OCI-LY1 (cell line): Measurements from ENCODE around the gene CIC.

Experiments used
- H2AFZ ChIP-seq: fragments of 200-600 bp; sonication (generic), shearing (Covaris generic); 2 replicates; pipeline ENCODE4 v1.6.0; 2014; ENCODE audit warnings: antibody characterized with exemption, mild to moderate bottlenecking, low read length
- H3F3A ChIP-seq: fragments of 200-600 bp; sonication (generic), shearing (Covaris generic); 2 replicates; pipeline ENCODE4 v1.6.0; 2014; ENCODE audit warnings: mild to moderate bottlenecking, antibody characterized with exemption, low read length, moderate library complexity; ENCODE audit not compliant: insufficient read depth
- H3K27ac ChIP-seq: fragments of 200-600 bp; sonication (generic); 2 replicates; pipeline ENCODE4 v1.5.1; 2014; ENCODE audit warnings: low read length, mixed run types, mild to moderate bottlenecking, low read depth; ENCODE audit not compliant: poor library complexity, severe bottlenecking
- H3K27me3 ChIP-seq: fragments of 200-600 bp; sonication (generic); 2 replicates; pipeline ENCODE4 v1.6.0; 2014; ENCODE audit warnings: antibody characterized with exemption, mild to moderate bottlenecking, low read length, moderate library complexity; ENCODE audit not compliant: insufficient read depth
- H3K36me3 ChIP-seq: fragments of 200-600 bp; sonication (generic); 2 replicates; pipeline ENCODE4 v1.6.1; 2014; ENCODE audit warnings: mild to moderate bottlenecking, antibody characterized with exemption, low read length, moderate library complexity, mixed read lengths; ENCODE audit not compliant: insufficient read depth
- H3K4me1 ChIP-seq: fragments of 200-600 bp; sonication (generic); 2 replicates; pipeline ENCODE4 v1.5.1; 2014; ENCODE audit warnings: mild to moderate bottlenecking, low read length, moderate library complexity; ENCODE audit not compliant: insufficient read depth, severe bottlenecking
- H3K4me2 ChIP-seq: fragments of 200-600 bp; sonication (generic), shearing (Covaris generic); 2 replicates; pipeline ENCODE4 v1.6.1; 2014; ENCODE audit warnings: low read length
- H3K4me3 ChIP-seq: fragments of 200-600 bp; sonication (generic); 2 replicates; pipeline ENCODE4 v1.5.1; 2014; ENCODE audit warnings: low read length, low read depth, mild to moderate bottlenecking, mixed read lengths; ENCODE audit not compliant: poor library complexity, severe bottlenecking
- H3K79me2 ChIP-seq: fragments of 200-600 bp; shearing (Covaris generic); 2 replicates; pipeline ENCODE4 v1.6.1; 2016; ENCODE audit warnings: mixed run types, low read length, mixed read lengths; ENCODE audit not compliant: insufficient read depth
- H3K9ac ChIP-seq: fragments of 200-600 bp; sonication (generic), shearing (Covaris generic); 2 replicates; pipeline ENCODE4 v1.6.1; 2014; ENCODE audit warnings: mild to moderate bottlenecking, low read length, mixed read lengths
- H3K9me2 ChIP-seq: fragments of 200-600 bp; sonication (generic), shearing (Covaris generic); 2 replicates; pipeline ENCODE4 v1.6.1; 2014; ENCODE audit warnings: low read depth, mild to moderate bottlenecking, low read length, mixed read lengths
- H3K9me3 ChIP-seq: fragments of 200-600 bp; shearing (Covaris generic); 2 replicates; pipeline ENCODE4 v1.6.1; 2014; ENCODE audit warnings: low read length, mixed read lengths
- H4K20me1 ChIP-seq: fragments of 200-600 bp; sonication (generic), shearing (Covaris generic); 2 replicates; pipeline ENCODE4 v1.6.0; 2016; ENCODE audit warnings: mild to moderate bottlenecking, low read length; ENCODE audit not compliant: insufficient read depth
- CTCF ChIP-seq: fragments of 200-600 bp; sonication (generic), shearing (Covaris generic); IDR thresholded peaks from 2 replicates; pipeline ENCODE4 v1.5.1; 2017; ENCODE audit warnings: mild to moderate bottlenecking, antibody characterized with exemption, low read length, moderate library complexity, mixed read lengths
- EZH2 ChIP-seq: fragments of 200-600 bp; sonication (generic), shearing (Covaris generic); IDR thresholded peaks from 2 replicates; pipeline ENCODE4 v1.8.0; 2017; ENCODE audit warnings: borderline replicate concordance, mixed run types, mild to moderate bottlenecking, antibody characterized with exemption, low read length, moderate library complexity, mixed read lengths

CIC gene

GRCh38 chr19:42224940-42225717 lies 43.9 kb upstream of the CIC start:
- H3K9me2 ChIP-seq = no peaks in the 10 kb centered on the region
- TF ChIP-seq EZH2 = no peak
- TF ChIP-seq CTCF = no peak
- peaks cover 60% of the 10 kb centered on the region for H3K36me3 ChIP-seq
- H3K9me3 ChIP-seq = no peaks in the 10 kb centered on the region
- no peak overlapping the region for H3K4me2 ChIP-seq
- no peaks in the 10 kb centered on the region for H3F3A ChIP-seq
- H3K4me3 ChIP-seq = no peak overlapping the region
- H3K4me1 ChIP-seq = peaks cover 18% of the 10 kb centered on the region
- H3K9ac ChIP-seq = no peak overlapping the region
- H2AFZ ChIP-seq = no peak overlapping the region
- peaks cover 17% of the 10 kb centered on the region for H3K79me2 ChIP-seq
- H3K27ac ChIP-seq = no peak overlapping the region
- no peaks in the 10 kb centered on the region for H3K27me3 ChIP-seq
- H4K20me1 ChIP-seq = no peaks in the 10 kb centered on the region

- H3K9me3 ChIP-seq = no peaks in the 10 kb centered on the region
- H3K4me3 ChIP-seq = no peak overlapping the region
- peaks cover 67% of the 10 kb centered on the region for H3K36me3 ChIP-seq
- peaks cover 12% of the 10 kb centered on the region for H3K79me2 ChIP-seq
- no peak for TF ChIP-seq CTCF
- no peak for TF ChIP-seq EZH2
- no peak overlapping the region for H3K9ac ChIP-seq
- no peaks in the 10 kb centered on the region for H3F3A ChIP-seq
- no peaks in the 10 kb centered on the region for H3K27me3 ChIP-seq
- H4K20me1 ChIP-seq = no peaks in the 10 kb centered on the region
- H3K4me1 ChIP-seq = peaks cover 17% of the 10 kb centered on the region
- no peaks in the 10 kb centered on the region for H3K9me2 ChIP-seq
- no peak overlapping the region for H3K4me2 ChIP-seq
- H3K27ac ChIP-seq = no peak overlapping the region
- no peak overlapping the region for H2AFZ ChIP-seq
Observed at GRCh38 chr19:42225718-42226292, 43.2 kb upstream of the CIC start.

GRCh38 chr19:42226886-42227285 lies 42.2 kb upstream of the CIC start:
- peaks cover 11% of the 10 kb centered on the region for H3K4me1 ChIP-seq

More at GRCh38 chr19:42226886-42227285, 42.2 kb upstream of the CIC start:
- H3K4me2 ChIP-seq = no peak overlapping the region
- no peak overlapping the region for H3K4me3 ChIP-seq
- no peak overlapping the region for H3K9ac ChIP-seq
- no peaks in the 10 kb centered on the region for H3K27me3 ChIP-seq
- no peak overlapping the region for H2AFZ ChIP-seq
- H3K9me2 ChIP-seq = no peaks in the 10 kb centered on the region
- H4K20me1 ChIP-seq = no peaks in the 10 kb centered on the region
- 0 out of 2 replicates have a peak, but pooled peaks cover 4% of the 10 kb centered on the region for H3K79me2 ChIP-seq
- H3K27ac ChIP-seq = no peak overlapping the region
- H3K36me3 ChIP-seq = peaks cover 78% of the 10 kb centered on the region
- H3K9me3 ChIP-seq = no peaks in the 10 kb centered on the region
- no peaks in the 10 kb centered on the region for H3F3A ChIP-seq
- no peak for TF ChIP-seq EZH2
- TF ChIP-seq CTCF = no peak
